Transverse colon (tissue), 4 donors: ENCODE measurements around the gene CDC14A.

Experiments
- CTCF ChIP-seq, 5 experiments: fragments of 200-600 bp in 3 of 5; fragments of 450-650 bp in 2 of 5; sonication (generic) in 3 of 5; IDR thresholded peaks; 1 replicate in 2 of 5; 2 replicates in 3 of 5; pipeline ENCODE4 v1.5.1; 2016 to 2017; ENCODE audit warnings: antibody characterized with exemption in 5 of 5, inconsistent platforms in 3 of 5, mild to moderate bottlenecking in 2 of 5, moderate library complexity in 1 of 5
- EP300 ChIP-seq: sonication (generic); formaldehyde crosslinking; IDR thresholded peaks from one replicate; pipeline ENCODE4 v1.6.1; 2017; ENCODE audit warnings: antibody characterized with exemption, low read depth
- POLR2A ChIP-seq: fragments of 450-650 bp; IDR thresholded peaks from one replicate; pipeline ENCODE4 v1.6.1; 2016; ENCODE audit warnings: antibody characterized with exemption, mild to moderate bottlenecking, moderate library complexity
- POLR2AphosphoS5 ChIP-seq, 3 donors: sonication (generic); formaldehyde crosslinking; IDR thresholded peaks; one replicate each; pipeline ENCODE4 v1.6.1; 2016; ENCODE audit warnings: antibody characterized with exemption in 3 of 3

GRCh38 chr1:100440075-100440809, 87.9 kb downstream of the CDC14A start:
- TF ChIP-seq CTCF (IDR thresholded peaks at IDR 0.05): no peak
- no peak for TF ChIP-seq POLR2A
- TF ChIP-seq POLR2AphosphoS5 (IDR thresholded peaks at IDR 0.05): peak in 1 of 3 donors; percentile 46
- TF ChIP-seq EP300: no peak
